Metanephros (tissue), 1 donor: ENCODE data around the gene PPM1A. TPM values are rescaled to one million over a fixed set of nuclear protein-coding genes. Genes with fewer than 3 reads are reported as not detected.

Experiments
- total RNA-seq: library from RNA; depleted of rRNA; stranded (reverse); fragments of >200 nt; gene quantifications from one replicate; pipeline ENCODE4 v1.2.3, GENCODE V29; 2014

PPM1A gene
- 44.8 TPM for total RNA-seq

DNA sequence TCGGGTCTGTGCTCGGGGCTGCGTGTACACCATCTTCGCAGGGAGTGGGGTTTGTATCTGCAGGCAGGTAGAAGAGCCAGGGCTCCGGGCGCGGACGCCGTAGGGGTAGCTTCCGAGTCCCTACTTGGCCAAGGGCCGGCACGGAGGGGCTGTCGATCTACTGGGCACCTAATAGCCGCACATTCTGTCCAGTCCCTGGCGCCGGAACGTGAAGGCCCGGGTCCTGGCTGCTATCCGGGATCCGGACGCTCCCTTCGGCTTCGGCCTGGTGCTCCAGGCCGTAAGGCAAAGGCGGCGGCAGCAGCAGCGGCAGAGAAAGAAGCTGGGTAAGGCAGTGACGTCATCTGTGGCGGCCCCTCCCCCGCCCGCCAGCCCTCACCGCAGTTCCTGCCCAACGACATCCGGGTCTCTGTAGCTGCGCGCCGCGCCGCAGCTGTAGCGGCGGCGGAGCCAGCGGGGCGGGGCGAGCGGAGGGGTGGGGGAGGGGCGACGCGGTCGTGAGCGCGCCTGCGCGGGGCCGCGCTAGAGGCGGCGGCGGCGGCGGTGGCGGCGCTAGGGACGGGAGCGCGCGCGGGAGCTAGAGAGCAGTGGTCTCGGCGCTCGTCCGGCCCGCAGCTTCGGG is at the start of gene PPM1A:
PPM1A (plus strand) TSS at position 525 of the 622 bp plus-strand sequence. CDS start 33,483 bp downstream, outside the sequence.

Other genes with a start within 250 kb of the PPM1A start
- gene PCNX4, start 157.3 kb upstream of the PPM1A start, total RNA-seq = 93.5 TPM
- 84.1 TPM for gene DHRS7, start 83.8 kb upstream of the PPM1A start, total RNA-seq
- gene C14orf39, start 236.8 kb downstream of the PPM1A start, total RNA-seq = 0.18 TPM